Heart right ventricle (tissue), 16 donors: ENCODE measurements around the gene IFT43. TPM values are rescaled to one million over a fixed set of nuclear protein-coding genes. Genes with fewer than 3 reads are reported as not detected.
A peak's percentile ranks its signal among the peaks of the same experiment; 100 is the strongest.

Source experiments
- ATAC-seq, 8 donors: fragments of 200-7000 bp; cut with Tn5 transposase; one replicate each; pipeline ENCODE4 v1.9.1; 2020; ENCODE audit warnings: mild to moderate bottlenecking in 8 of 8, moderate library complexity in 8 of 8, moderate number of reproducible peaks in 1 of 8
- DNase-seq, 2 donors: peaks; one replicate each; pipeline ENCODE4 v3.0.0-alpha.2; 2020
- H3K27ac ChIP-seq, 10 donors: fragments of 200-600 bp; sonication (generic) in 2 of 10; one replicate each; pipeline versions ENCODE4 v1.5.0 to v1.8.0; 2020 to 2022; ENCODE audit warnings: mild to moderate bottlenecking in 3 of 10
- H3K27me3 ChIP-seq, 7 donors: fragments of 200-600 bp; one replicate each; pipeline ENCODE4 v1.8.0; 2021 to 2022; ENCODE audit warnings: mild to moderate bottlenecking in 2 of 7
- H3K36me3 ChIP-seq, 9 donors: fragments of 200-600 bp; sonication (generic) in 1 of 9; one replicate each; pipeline versions ENCODE4 v1.5.0 to v1.8.0; 2020 to 2022; ENCODE audit warnings: mild to moderate bottlenecking in 2 of 9
- H3K4me1 ChIP-seq, 9 donors: fragments of 200-600 bp; sonication (generic) in 1 of 9; one replicate each; pipeline versions ENCODE4 v1.5.0 to v1.8.0; 2020 to 2022; ENCODE audit warnings: mild to moderate bottlenecking in 4 of 9
- H3K4me3 ChIP-seq, 10 donors: fragments of 200-600 bp; sonication (generic) in 2 of 10; one replicate each; pipeline versions ENCODE4 v1.5.0 to v1.8.0; 2020 to 2022; ENCODE audit warnings: mild to moderate bottlenecking in 7 of 10, moderate library complexity in 2 of 10
- H3K9me3 ChIP-seq, 11 donors: fragments of 200-600 bp in 10 of 11; sonication (generic) in 2 of 11; one replicate each; pipeline versions ENCODE4 v1.5.0 to v1.8.0; 2013 to 2022; ENCODE audit warnings: mild to moderate bottlenecking in 2 of 11, control low read depth in 1 of 11, moderate library complexity in 1 of 11
- CTCF ChIP-seq, 9 donors: fragments of 200-600 bp; sonication (generic) in 2 of 9; IDR thresholded peaks; one replicate each; pipeline versions ENCODE4 v1.5.0 to v1.8.0; 2021 to 2022; ENCODE audit warnings: antibody characterized with exemption in 9 of 9, mild to moderate bottlenecking in 5 of 9, moderate library complexity in 1 of 9
- WGBS, 2 donors: extraction: QIAGEN DNeasy Blood & Tissue Kit; methylation state at CpG; one replicate each; pipeline ENCODE4 v1.1.7; 2013; ENCODE audit warnings: inconsistent platforms in 1 of 2; 5-methylcytosine and 5-hydroxymethylcytosine counted together
- intact Hi-C, 10 donors: fragments of 100-400 bp; cut with DNase I; formaldehyde crosslinking; loops; one replicate each; pipeline versions ENCODE4 v1.11.1 to v1.14.2; 2022
- polyA plus RNA-seq, 2 donors: library from polyadenylated mRNA; stranded (reverse); fragments of 200-250 nt; gene quantifications; one replicate each; pipeline ENCODE4 v1.2.3, GENCODE V29; 2013
- total RNA-seq, 10 donors: library from RNA; stranded (reverse); fragmentation: NEBNext Ultra II Directional in 3 of 10; extraction: Animal tissue kit (Norgen Biotek cat#: 25700) in 3 of 10; gene quantifications; one replicate each; pipeline versions ENCODE4 v1.2.1 to v1.2.4, GENCODE V29; 2021 to 2023
- donor health status: Arrhythmogenic right ventricular cardiomyopathy.
- donor health status: ischemic (EF 13 %, LVEDD 7.1; RV severe dilation, severe dysfunction).
- donor health status: healthy with polysubstance abuse.
- donor health status: DM: no; HTN: yes; CAD: no.
- donor health status: DM: no; HTN: no; CAD: no.
- donor health status: ischemic (EF 25% LVEDD 6.9; RV normal size, moderate dysfunction).
- donor health status: ischemic (EF 25% LVEDD 5.7; RV mildly dilated, moderate dysfunction).
- donor health status: healthy.
- donor health status: DM: yes; HTN: yes; CAD: no.
- donor health status: Ischemic cardiomyopathy.
- donor health status: ischemic (EF 35%, LVEDD 5.7; RV mildly dilated, moderate dysfunction).
- donor health status: nonischemic (EF 11% LVEDD 7.7; RV severe dilation, severe dysfunction).
- donor health status: DM: yes; HTN: yes; CAD: no.
- donor health status: PGD.
- donor health status: ischemic (EF 29% LVEDD 5.4; RV normal size, mild dysfunction).
- donor health status: nonischemic (EF 23%, LVEDD 6.1; RV moderate dilation, normal function).

Gene IFT43
- total and polyA plus RNA-seq, 12 donors = 19.7 to 57.1 (median 31.8) TPM

GRCh38 chr14:75960231-75960630 lies 25.3 kb upstream of the IFT43 start:
- TF ChIP-seq CTCF (IDR thresholded peaks at IDR 0.05) = no peak
- H3K4me3 ChIP-seq = no peak overlapping the region
- ATAC-seq (no peak), DNase-seq (no peak)
- intact Hi-C loops = no loop called here
- H3K27ac ChIP-seq = no peak overlapping the region
- WGBS, 2 donors = 74 to 80% methylated on average over 6 of the region's 6 CpGs
- no peaks in the 10 kb centered on the region for H3K4me1 ChIP-seq
- H3K9me3 ChIP-seq = no peaks in the 10 kb centered on the region
- H3K36me3 ChIP-seq = peaks cover 0 to 85% (median 26%) of the 10 kb centered on the region in 9 donors
- no peaks in the 10 kb centered on the region for H3K27me3 ChIP-seq

- ATAC-seq (no peak), DNase-seq (no peak)
- TF ChIP-seq CTCF (IDR thresholded peaks at IDR 0.05) = no peak
- no peaks in the 10 kb centered on the region for H3K9me3 ChIP-seq
- intact Hi-C loops = no loop called here
- H3K27me3 ChIP-seq = no peaks in the 10 kb centered on the region
- 66 to 73% methylated on average over 3 of the region's 3 CpGs for WGBS, 2 donors
- H3K27ac ChIP-seq = peak overlapping the region in 1 of 10 donors; percentile 21
- H3K4me3 ChIP-seq = no peak overlapping the region
- H3K36me3 ChIP-seq = peaks cover 0 to 95% (median 26%) of the 10 kb centered on the region in 9 donors
- no peaks in the 10 kb centered on the region for H3K4me1 ChIP-seq
These were observed 23.9 kb upstream of the IFT43 start for GRCh38 chr14:75961662-75962061.

GRCh38 chr14:75967866-75968265 lies 17.7 kb upstream of the IFT43 start:
- Histone ChIP-seq H3K4me1 (peaks cover 0 to 27% (median 10%) of the 10 kb centered on the region in 9 donors), H3K4me3 (no peak overlapping the region), H3K27me3 (no peaks in the 10 kb centered on the region), H3K36me3 (peaks cover 0 to 79% (median 25%) of the 10 kb centered on the region in 9 donors), H3K9me3 (no peaks in the 10 kb centered on the region), H3K27ac (no peak overlapping the region)
- intact Hi-C loops = no loop called here
- no peak for ATAC-seq
- 97 to 98% methylated on average over 3 of the region's 3 CpGs for WGBS, 2 donors
- no peak for TF ChIP-seq CTCF (IDR thresholded peaks at IDR 0.05)
- DNase-seq = no peak

- no peak for DNase-seq
- H3K9me3 ChIP-seq = no peaks in the 10 kb centered on the region
- no peak overlapping the region for H3K4me3 ChIP-seq
- TF ChIP-seq CTCF (IDR thresholded peaks at IDR 0.05) = no peak
- peak in 6 of 8 donors; percentile 46 to 79 (median 73) for ATAC-seq
- intact Hi-C loops = no loop called here
- H3K27ac ChIP-seq = peak overlapping the region in 6 of 10 donors; percentile 2 to 53 (median 40)
- H3K4me1 ChIP-seq = peaks cover 0 to 31% (median 11%) of the 10 kb centered on the region in 9 donors
- no peaks in the 10 kb centered on the region for H3K27me3 ChIP-seq
- 43 to 50% methylated on average over 4 of the region's 4 CpGs for WGBS, 2 donors
- peaks cover 0 to 74% (median 20%) of the 10 kb centered on the region in 9 donors for H3K36me3 ChIP-seq
These were observed 17.1 kb upstream of the IFT43 start for GRCh38 chr14:75968456-75968855.
